Endometrium (tissue), 2 donors: Measurements from ENCODE around the gene HOXA6.

Experiments used
- FAIRE-seq: peaks from 2 replicates; lab custom pipeline; 2012; peaks lifted over from hg19 to GRCh38; lab: Jason Lieb, UNC
- donor health status: control.
- donor health status: control.

Gene HOXA6

GRCh38 chr7:27121684-27122076 lies 25.9 kb downstream of the HOXA6 start:
- FAIRE-seq: no peak

- FAIRE-seq: no peak
Measured at GRCh38 chr7:27119412-27119911, 28.1 kb downstream of the HOXA6 start.

GRCh38 chr7:27118580-27118979 lies 29.0 kb downstream of the HOXA6 start:
- FAIRE-seq: no peak

GRCh38 chr7:27117887-27118491 lies 29.6 kb downstream of the HOXA6 start:
- no peak for FAIRE-seq

- no peak for FAIRE-seq
Measured at GRCh38 chr7:27116962-27117886, 30.4 kb downstream of the HOXA6 start.

GRCh38 chr7:27116031-27116961 lies 31.3 kb downstream of the HOXA6 start:
- no peak for FAIRE-seq

GRCh38 chr7:27115221-27116026 lies 32.1 kb downstream of the HOXA6 start:
- no peak for FAIRE-seq

- no peak for FAIRE-seq
Measured at GRCh38 chr7:27114881-27115220, 32.7 kb downstream of the HOXA6 start.

- no peak for FAIRE-seq
Measured at GRCh38 chr7:27113991-27114769, 33.4 kb downstream of the HOXA6 start.

- FAIRE-seq: no peak
Measured at GRCh38 chr7:27112955-27113949, 34.3 kb downstream of the HOXA6 start.

GRCh38 chr7:27112361-27112760 lies 35.2 kb downstream of the HOXA6 start:
- FAIRE-seq: no peak

GRCh38 chr7:27111751-27112277 lies 35.8 kb downstream of the HOXA6 start:
- no peak for FAIRE-seq

GRCh38 chr7:27111042-27111750 lies 36.4 kb downstream of the HOXA6 start:
- no peak for FAIRE-seq

- no peak for FAIRE-seq
Measured at GRCh38 chr7:27110186-27111031, 37.2 kb downstream of the HOXA6 start.

- no peak for FAIRE-seq
Measured at GRCh38 chr7:27109466-27110185, 37.9 kb downstream of the HOXA6 start.

GRCh38 chr7:27108390-27109127 lies 39.0 kb downstream of the HOXA6 start:
- no peak for FAIRE-seq
